Stimulated activated naive CD8-positive, alpha-beta T cell treated with anti-CD3 and anti-CD28 coated beads, Interleukin-15, amount 100 ng/mL, for 72 hours (primary cell): ENCODE measurements around the gene MACROD2.

Experiments
- ATAC-seq: fragments of 150-1000 bp; cut with Tn5 transposase; 2 replicates; pipeline ENCODE4 v1.10.0; 2021; ENCODE audit warnings: mild to moderate bottlenecking, moderate library complexity
- DNase-seq, 2 donors: peaks; one replicate each; pipeline ENCODE4 v3.0.0; 2021 to 2022
- H3K27ac Mint-ChIP-seq, 2 donors: one replicate each; pipeline ENCODE4 v1.8.0; 2022; ENCODE audit warnings: mild to moderate bottlenecking in 2 of 2, mixed read lengths in 2 of 2, moderate library complexity in 2 of 2
- H3K27me3 Mint-ChIP-seq: one replicate; pipeline ENCODE4 v1.8.0; 2022; ENCODE audit warnings: mixed read lengths
- H3K4me1 Mint-ChIP-seq: one replicate; pipeline ENCODE4 v1.8.0; 2022; ENCODE audit warnings: mild to moderate bottlenecking, mixed read lengths
- H3K4me3 Mint-ChIP-seq, 2 donors: one replicate each; pipeline ENCODE4 v1.8.0; 2022; ENCODE audit warnings: mild to moderate bottlenecking in 2 of 2, mixed read lengths in 2 of 2, moderate library complexity in 1 of 2
- H3K9me3 Mint-ChIP-seq, 2 donors: one replicate each; pipeline ENCODE4 v1.8.0; 2022; ENCODE audit warnings: mixed read lengths in 2 of 2

Gene MACROD2

GRCh38 chr20:14775778-14776177 is 780.5 kb downstream of the MACROD2 start:
- ATAC-seq (no peak), DNase-seq (no peak)
- Mint-ChIP-seq H3K4me1 (no peaks in the 10 kb centered on the region), H3K4me3 (no peak overlapping the region), H3K27ac (no peak overlapping the region), H3K9me3 (peaks cover 0 to 7% of the 10 kb centered on the region in 2 donors), H3K27me3 (no peaks in the 10 kb centered on the region)

- Mint-ChIP-seq H3K4me3 (no peak overlapping the region), H3K9me3 (peaks cover 0 to 5% of the 10 kb centered on the region in 2 donors), H3K27ac (no peak overlapping the region), H3K4me1 (no peaks in the 10 kb centered on the region), H3K27me3 (no peaks in the 10 kb centered on the region)
- no peak for DNase-seq
- no peak for ATAC-seq
Measured at GRCh38 chr20:14777591-14777990, 782.3 kb downstream of the MACROD2 start.

- H3K4me1 Mint-ChIP-seq = no peaks in the 10 kb centered on the region
- ATAC-seq (no peak), DNase-seq (no peak)
- H3K27ac Mint-ChIP-seq = no peak overlapping the region
- H3K9me3 Mint-ChIP-seq = peaks cover 0 to 7% of the 10 kb centered on the region in 2 donors
- H3K4me3 Mint-ChIP-seq = no peak overlapping the region
- H3K27me3 Mint-ChIP-seq = no peaks in the 10 kb centered on the region
Measured at GRCh38 chr20:14778096-14778495, 782.8 kb downstream of the MACROD2 start.

- no peak overlapping the region for H3K4me3 Mint-ChIP-seq
- no peak for ATAC-seq
- DNase-seq = no peak
- H3K27me3 Mint-ChIP-seq = no peaks in the 10 kb centered on the region
- H3K27ac Mint-ChIP-seq = no peak overlapping the region
- peaks cover 0 to 7% of the 10 kb centered on the region in 2 donors for H3K9me3 Mint-ChIP-seq
- H3K4me1 Mint-ChIP-seq = no peaks in the 10 kb centered on the region
Measured at GRCh38 chr20:14778875-14779274, 783.6 kb downstream of the MACROD2 start.

- DNase-seq (no peak), ATAC-seq (no peak)
- Mint-ChIP-seq H3K27me3 (no peaks in the 10 kb centered on the region), H3K4me3 (no peak overlapping the region), H3K27ac (no peak overlapping the region), H3K9me3 (peaks cover 0 to 7% of the 10 kb centered on the region in 2 donors), H3K4me1 (no peaks in the 10 kb centered on the region)
Measured at GRCh38 chr20:14780508-14780907, 785.2 kb downstream of the MACROD2 start.

- Mint-ChIP-seq H3K4me1 (no peaks in the 10 kb centered on the region), H3K4me3 (no peak overlapping the region), H3K9me3 (peaks cover 0 to 10% of the 10 kb centered on the region in 2 donors), H3K27ac (no peak overlapping the region), H3K27me3 (no peaks in the 10 kb centered on the region)
- no peak for DNase-seq
- ATAC-seq = no peak
Measured at GRCh38 chr20:14782731-14783130, 787.4 kb downstream of the MACROD2 start.

GRCh38 chr20:14783766-14784165 is 788.5 kb downstream of the MACROD2 start:
- DNase-seq (no peak), ATAC-seq (no peak)
- Mint-ChIP-seq H3K27ac (no peak overlapping the region), H3K9me3 (peaks cover 0 to 10% of the 10 kb centered on the region in 2 donors), H3K4me1 (no peaks in the 10 kb centered on the region), H3K27me3 (no peaks in the 10 kb centered on the region), H3K4me3 (no peak overlapping the region)

GRCh38 chr20:14785065-14785743 is 789.9 kb downstream of the MACROD2 start:
- H3K4me1 Mint-ChIP-seq = no peaks in the 10 kb centered on the region
- H3K9me3 Mint-ChIP-seq = peaks cover 0 to 10% of the 10 kb centered on the region in 2 donors
- no peak overlapping the region for H3K27ac Mint-ChIP-seq
- H3K4me3 Mint-ChIP-seq = no peak overlapping the region
- no peaks in the 10 kb centered on the region for H3K27me3 Mint-ChIP-seq
- DNase-seq (no peak), ATAC-seq (no peak)

GRCh38 chr20:14790190-14790589 is 794.9 kb downstream of the MACROD2 start:
- Mint-ChIP-seq H3K4me1 (no peaks in the 10 kb centered on the region), H3K27ac (no peak overlapping the region), H3K27me3 (no peaks in the 10 kb centered on the region), H3K4me3 (no peak overlapping the region), H3K9me3 (peaks cover 0 to 17% of the 10 kb centered on the region in 2 donors)
- ATAC-seq (no peak), DNase-seq (no peak)

GRCh38 chr20:14790771-14791620 is 795.7 kb downstream of the MACROD2 start:
- Mint-ChIP-seq H3K27ac (peak overlapping the region in 1 of 2 donors; percentile 57), H3K4me1 (no peaks in the 10 kb centered on the region), H3K4me3 (no peak overlapping the region), H3K9me3 (peaks cover 0 to 14% of the 10 kb centered on the region in 2 donors), H3K27me3 (no peaks in the 10 kb centered on the region)
- no peak for DNase-seq
- no peak for ATAC-seq

- Mint-ChIP-seq H3K4me1 (no peaks in the 10 kb centered on the region), H3K9me3 (peaks cover 6 to 19% of the 10 kb centered on the region in 2 donors), H3K4me3 (no peak overlapping the region), H3K27me3 (no peaks in the 10 kb centered on the region), H3K27ac (no peak overlapping the region)
- ATAC-seq = no peak
- no peak for DNase-seq
Measured at GRCh38 chr20:14792915-14793314, 797.6 kb downstream of the MACROD2 start.

GRCh38 chr20:14799545-14800216 is 804.4 kb downstream of the MACROD2 start:
- H3K4me3 Mint-ChIP-seq = no peak overlapping the region
- no peak for ATAC-seq
- no peak overlapping the region for H3K27ac Mint-ChIP-seq

GRCh38 chr20:14800707-14801425 is 805.5 kb downstream of the MACROD2 start:
- no peak for DNase-seq
- ATAC-seq = no peak
- Mint-ChIP-seq H3K27ac (no peak overlapping the region), H3K4me3 (no peak overlapping the region), H3K27me3 (no peaks in the 10 kb centered on the region), H3K9me3 (peaks cover 6 to 7% of the 10 kb centered on the region in 2 donors), H3K4me1 (no peaks in the 10 kb centered on the region)

More at GRCh38 chr20:14799545-14800216, 804.4 kb downstream of the MACROD2 start:
- no peak for DNase-seq
- Mint-ChIP-seq H3K4me1 (no peaks in the 10 kb centered on the region), H3K9me3 (peaks cover 6 to 13% of the 10 kb centered on the region in 2 donors), H3K27me3 (no peaks in the 10 kb centered on the region)

GRCh38 chr20:14801591-14802325 is 806.4 kb downstream of the MACROD2 start:
- Mint-ChIP-seq H3K27ac (no peak overlapping the region), H3K4me3 (no peak overlapping the region), H3K9me3 (peaks cover 6 to 7% of the 10 kb centered on the region in 2 donors), H3K27me3 (no peaks in the 10 kb centered on the region), H3K4me1 (no peaks in the 10 kb centered on the region)
- DNase-seq (no peak), ATAC-seq (no peak)

- Mint-ChIP-seq H3K27me3 (no peaks in the 10 kb centered on the region), H3K4me1 (no peaks in the 10 kb centered on the region), H3K4me3 (no peak overlapping the region), H3K27ac (no peak overlapping the region), H3K9me3 (peaks cover 19 to 30% of the 10 kb centered on the region in 2 donors)
- DNase-seq = no peak
- no peak for ATAC-seq
Measured at GRCh38 chr20:14807224-14807623, 811.9 kb downstream of the MACROD2 start.
